HepG2 (cell line): ENCODE measurements around the gene DBN1. TPM values are rescaled to one million over a fixed set of nuclear protein-coding genes. Genes with fewer than 3 reads are reported as not detected.

ENCODE experiments used
- ARNT2 ChIP-seq: sonication (generic); formaldehyde crosslinking; IDR thresholded peaks from 2 replicates; pipeline ENCODE4 v1.8.0; 2022; ENCODE audit warnings: mild to moderate bottlenecking, low read depth, missing genetic modification reagents, moderate library complexity
- BRF2 ChIP-seq: sonication (generic); formaldehyde crosslinking; IDR thresholded peaks from 2 replicates; pipeline ENCODE4 v1.8.1; 2022; ENCODE audit warnings: mild to moderate bottlenecking, missing genetic modification reagents
- CENPX ChIP-seq: sonication (generic); formaldehyde crosslinking; IDR thresholded peaks from 2 replicates; pipeline ENCODE4 v1.9.0; 2021; ENCODE audit warnings: mild to moderate bottlenecking, missing genetic modification reagents, moderate library complexity
- CREB1 ChIP-seq, 2 experiments: fragments of 450-650 bp in 1 of 2; IDR thresholded peaks; 2 replicates each; pipeline ENCODE4 v1.6.1; 2016 to 2017; ENCODE audit warnings: control low read depth in 1 of 2, mild to moderate bottlenecking in 1 of 2, missing compliant biosample characterization in 1 of 2, missing genetic modification characterization in 1 of 2
- EEA1 ChIP-seq: sonication (generic); formaldehyde crosslinking; IDR thresholded peaks from 2 replicates; pipeline ENCODE4 v1.5.1; 2020; ENCODE audit warnings: mild to moderate bottlenecking, missing genetic modification reagents, borderline replicate concordance
- GABPB1 ChIP-seq: IDR thresholded peaks from 2 replicates; pipeline ENCODE4 v1.6.1; 2016; ENCODE audit warnings: mild to moderate bottlenecking, missing genetic modification reagents, moderate library complexity, missing compliant biosample characterization
- PAXIP1 ChIP-seq: sonication (generic); formaldehyde crosslinking; conservative IDR thresholded peaks from 2 replicates; pipeline ENCODE4 v1.4.0; 2020; ENCODE audit warnings: mild to moderate bottlenecking, missing genetic modification reagents, moderate library complexity
- PHF20 ChIP-seq: sonication (generic); formaldehyde crosslinking; IDR thresholded peaks from 2 replicates; pipeline ENCODE4 v1.5.0; 2020; ENCODE audit warnings: mild to moderate bottlenecking, missing genetic modification reagents
- PHF21A ChIP-seq: sonication (generic); formaldehyde crosslinking; IDR thresholded peaks from 2 replicates; pipeline ENCODE4 v1.5.0; 2020; ENCODE audit warnings: mild to moderate bottlenecking, missing genetic modification reagents
- SALL1 ChIP-seq: sonication (generic); formaldehyde crosslinking; IDR thresholded peaks from 2 replicates; pipeline ENCODE4 v1.8.0; 2022; ENCODE audit warnings: mild to moderate bottlenecking, missing genetic modification reagents
- TMF1 ChIP-seq: sonication (generic); formaldehyde crosslinking; IDR thresholded peaks from 2 replicates; pipeline ENCODE4 v1.8.1; 2022; ENCODE audit warnings: low read depth, missing genetic modification reagents
- ZBTB2 ChIP-seq: sonication (generic); formaldehyde crosslinking; IDR thresholded peaks from 2 replicates; pipeline ENCODE4 v1.8.0; 2022; ENCODE audit warnings: low read depth, missing genetic modification reagents
- ZBTB37 ChIP-seq: sonication (generic); formaldehyde crosslinking; IDR thresholded peaks from 2 replicates; pipeline ENCODE4 v1.4.0; 2020; ENCODE audit warnings: mild to moderate bottlenecking, missing genetic modification reagents
- ZNF12 ChIP-seq: sonication (generic); formaldehyde crosslinking; IDR thresholded peaks from 2 replicates; pipeline ENCODE4 v1.5.0; 2020; ENCODE audit warnings: missing genetic modification reagents
- ZNF225 ChIP-seq: sonication (generic); formaldehyde crosslinking; IDR thresholded peaks from 2 replicates; pipeline ENCODE4 v1.4.0; 2020; ENCODE audit warnings: mild to moderate bottlenecking, missing genetic modification reagents
- ZNF33A ChIP-seq: sonication (generic); formaldehyde crosslinking; IDR thresholded peaks from 2 replicates; pipeline ENCODE4 v1.5.1; 2020; ENCODE audit warnings: missing genetic modification reagents, mild to moderate bottlenecking, moderate library complexity, borderline replicate concordance
- ZNF513 ChIP-seq: sonication (generic); formaldehyde crosslinking; conservative IDR thresholded peaks from 2 replicates; pipeline ENCODE4 v1.5.0; 2020; ENCODE audit warnings: missing genetic modification reagents
- ZNF564 ChIP-seq: sonication (generic); formaldehyde crosslinking; IDR thresholded peaks from 2 replicates; pipeline ENCODE4 v1.8.1; 2023; ENCODE audit warnings: mild to moderate bottlenecking, missing genetic modification reagents
- ZNF607 ChIP-seq: sonication (generic); formaldehyde crosslinking; IDR thresholded peaks from 2 replicates; pipeline ENCODE4 v1.5.1; 2020; ENCODE audit warnings: missing genetic modification reagents, mild to moderate bottlenecking, borderline replicate concordance
- ZNF703 ChIP-seq: sonication (generic); formaldehyde crosslinking; IDR thresholded peaks from 2 replicates; pipeline ENCODE4 v1.5.1; 2020; ENCODE audit warnings: missing genetic modification reagents, mild to moderate bottlenecking, moderate library complexity, borderline replicate concordance
- polyA plus RNA-seq, 8 experiments: library from polyadenylated mRNA; depleted of rRNA in 3 of 8; stranded (reverse) in 7 of 8; unstranded in 1 of 8; fragments of >200 nt; fragmentation: Illumina TruSeq in 4 of 8; extraction: Trizol in 4 of 8; gene quantifications; 2 replicates each; pipeline versions ENCODE4 v1.2.1 to v1.2.3, GENCODE V29; 2011 to 2016; ENCODE audit warnings: low read depth in 4 of 8, missing spikeins in 1 of 8, mixed read lengths in 1 of 8; ENCODE audit not compliant: insufficient read depth in 1 of 8
- total RNA-seq, 5 experiments: library from RNA; depleted of rRNA; stranded (reverse); fragments of >200 nt; fragmentation: Illumina TruSeq; extraction: Trizol; gene quantifications; 2 replicates each; pipeline ENCODE4 v1.2.3, GENCODE V29; 2016; ENCODE audit warnings: low read depth in 1 of 5

DBN1 gene
- total and polyA plus RNA-seq, 2 of the 13 experiments (the other 11 are each of a cell fraction or from before 2014, with no cell fraction given) = 27.0 to 37.3 TPM

GRCh38 chr5:177455036-177455660 lies 18.3 kb downstream of the DBN1 start (continued):
- TF ChIP-seq GABPB1 (CRISPR knock-in tag) (peak; percentile 95), ZNF225 (CRISPR knock-in tag) (0 out of 2 replicates have a peak, but pooled peaks have one; percentile 51), CENPX (CRISPR knock-in tag) (no peak), ZNF33A (CRISPR knock-in tag) (no peak), CREB1 (IDR thresholded peaks at IDR 0.05) (no peak), CREB1 (CRISPR knock-in tag; IDR thresholded peaks at IDR 0.05) (no peak), ZNF607 (peak; percentile 94), EEA1 (CRISPR knock-in tag) (no peak; the same call in 1 of the 2 replicates), PHF21A (CRISPR knock-in tag) (peak; percentile 65), ZNF12 (CRISPR knock-in tag) (no peak), PHF20 (CRISPR knock-in tag) (peak; percentile 65; the same call in 1 of the 2 replicates), ZBTB2 (CRISPR knock-in tag) (peak; percentile 87), PAXIP1 (CRISPR knock-in tag) (peak; percentile 54), SALL1 (CRISPR knock-in tag) (peak; percentile 54), TMF1 (CRISPR knock-in tag) (peak; percentile 64; the same call in 1 of the 2 replicates), ZNF703 (no peak; the same call in 1 of the 2 replicates), ARNT2 (CRISPR knock-in tag) (peak; percentile 95), ZNF513 (CRISPR knock-in tag) (no peak), BRF2 (CRISPR knock-in tag) (peak; percentile 91), ZNF564 (CRISPR knock-in tag) (peak; percentile 78), ZBTB37 (no peak)
